Cardiac septum (tissue), 1 donor: Measurements from ENCODE around the gene ZFYVE28. TPM values are rescaled to one million over a fixed set of nuclear protein-coding genes. Genes with fewer than 3 reads are reported as not detected.
"Not testable (repeated sequence)": the region's sequence is repeated elsewhere in the genome, so short reads cannot be mapped to it uniquely, and the experiment has no call there.

Experiments
- DNase-seq: peaks from one replicate; pipeline ENCODE4 v3.0.0-alpha.2; 2020; ENCODE audit warnings: low spot score
- intact Hi-C: fragments of 100-400 bp; cut with DNase I; formaldehyde crosslinking; loops from one replicate; pipeline ENCODE4 v1.14.0; 2022
- total RNA-seq: library from RNA; stranded (reverse); fragmentation: NEBNext Ultra II Directional; extraction: Animal tissue kit (Norgen Biotek cat#: 25700); gene quantifications from one replicate; pipeline ENCODE4 v1.2.1, GENCODE V29; 2021
- donor health status: DM: no; HTN: no; CAD: no.

ZFYVE28 gene
- total RNA-seq, 1 donor from 2014 or later, result 4.4 TPM

DNA sequence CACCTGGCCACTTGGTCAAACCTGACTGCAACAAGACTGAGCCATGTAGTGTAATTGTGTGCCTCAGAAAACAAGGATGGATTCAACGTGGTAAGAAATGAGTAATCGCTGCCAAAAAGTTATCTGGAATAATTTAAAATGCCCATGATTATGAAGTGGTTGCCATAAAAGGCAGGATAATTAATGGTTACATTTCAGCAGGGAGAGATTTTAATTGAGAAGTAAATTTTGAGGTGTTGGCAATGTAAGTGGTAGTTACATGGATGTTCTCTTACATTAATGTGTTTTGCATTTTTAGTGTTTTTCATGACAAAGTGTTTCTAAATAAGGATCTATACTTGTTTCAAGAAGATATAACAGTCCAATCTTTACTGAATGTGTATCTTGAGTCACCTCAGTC lies 192.2 kb downstream of the ZFYVE28 start:
- DNase-seq, result no peak
- intact Hi-C loops, result no loop called here

DNA sequence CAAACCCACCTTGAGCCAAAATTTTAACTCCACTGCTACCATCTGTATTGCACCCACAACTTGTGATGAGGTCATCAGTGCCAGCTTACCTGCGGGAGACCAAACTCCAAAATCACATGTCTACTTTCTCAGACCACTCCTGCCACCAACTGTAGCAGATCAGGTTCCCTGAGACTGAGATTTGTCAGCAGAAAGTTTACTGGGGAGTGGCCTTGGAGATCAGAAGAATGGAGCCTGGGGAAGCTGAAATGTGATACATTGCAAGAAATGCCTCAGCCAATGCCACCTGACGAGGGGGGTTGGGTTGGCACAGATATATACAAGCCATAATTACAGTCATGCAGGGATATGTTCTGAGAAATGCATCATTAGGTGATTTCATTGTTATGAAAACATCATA lies 195.6 kb downstream of the ZFYVE28 start:
- DNase-seq, result no peak
- intact Hi-C loops, result loop anchor here (5.0 kb wide), 1 partner anchor 219 kb away; no protein-coding TSS in a partner anchor

DNA sequence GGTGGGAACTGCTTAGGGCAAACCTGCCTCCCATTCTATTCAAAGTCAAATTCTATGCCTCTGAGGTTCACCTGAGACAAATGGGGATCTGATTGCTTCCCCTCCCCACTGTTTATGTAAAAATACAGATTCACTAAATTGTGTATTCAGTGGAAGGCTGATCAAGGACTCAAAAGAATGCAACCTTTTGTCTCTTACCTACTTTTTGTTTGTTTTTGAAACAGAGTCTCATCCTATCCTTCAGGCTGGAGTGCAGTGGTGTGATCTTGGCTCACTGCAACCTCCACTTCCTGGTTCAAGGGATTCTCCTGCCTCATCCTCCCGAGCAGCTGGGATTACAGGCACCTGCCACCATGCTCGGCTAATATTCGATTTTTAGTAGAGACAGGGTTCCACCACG lies 197.1 kb downstream of the ZFYVE28 start:
- DNase-seq, result not testable (repeated sequence)
- intact Hi-C loops, result loop anchor here (5.0 kb wide), 1 partner anchor 221 kb away; no protein-coding TSS in a partner anchor

DNA sequence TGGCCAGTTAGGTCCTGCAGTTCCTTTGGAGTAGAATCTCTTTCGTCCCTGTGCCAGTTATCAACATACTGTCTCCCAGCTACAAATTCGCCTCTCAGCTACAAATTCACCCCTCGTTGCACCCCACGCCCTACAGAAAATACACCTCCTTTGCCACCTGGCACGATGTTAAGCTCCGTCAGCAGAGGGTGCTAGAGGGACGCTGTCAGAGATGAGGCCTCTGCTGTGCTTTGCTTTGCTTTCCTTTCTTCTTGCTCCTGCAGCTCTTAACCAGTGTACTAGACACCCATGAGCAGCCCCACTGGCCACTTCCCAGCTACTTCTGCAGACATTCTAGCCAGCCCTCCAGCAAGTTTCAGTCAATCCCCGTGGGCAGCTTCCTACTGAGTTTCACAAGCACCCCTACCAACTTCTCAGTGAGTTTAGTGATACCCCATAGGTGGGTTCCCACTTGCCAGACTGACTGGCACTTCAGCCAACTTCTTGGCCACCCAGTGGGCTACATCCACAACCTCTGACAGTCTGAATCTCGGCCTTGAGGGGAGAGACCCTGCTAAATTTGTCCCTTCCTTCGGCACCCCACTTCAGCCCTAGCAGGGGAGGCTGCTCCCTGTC lies 198.3 kb downstream of the ZFYVE28 start:
- DNase-seq, result peak; percentile 80
- intact Hi-C loops, result loop anchor here (1.0 to 5.0 kb wide), 2 partner anchors 222 to 242 kb away; no protein-coding TSS in a partner anchor

Other genes with a start within 250 kb of the ZFYVE28 start
- gene HAUS3, start 176.5 kb downstream of the ZFYVE28 start, total RNA-seq, result 5.6 TPM
- gene POLN, start 176.5 kb downstream of the ZFYVE28 start, total RNA-seq, result 2.3 TPM
- 37.9 TPM for gene MXD4, start 156.5 kb downstream of the ZFYVE28 start, total RNA-seq
- gene CFAP99, start 310 bp upstream of the ZFYVE28 start, total RNA-seq, result not detected
- gene RNF4, start 50.5 kb upstream of the ZFYVE28 start, total RNA-seq, result 29.7 TPM
- 19.5 TPM for gene FAM193A, start 118.0 kb upstream of the ZFYVE28 start, total RNA-seq